Raji (cell line): ENCODE results near the gene SECISBP2.
A peak's percentile ranks its signal among the peaks of the same experiment; 100 is the strongest.

ENCODE experiments used
- POLR2A ChIP-seq: IDR thresholded peaks from 2 replicates; pipeline ENCODE4 v1.6.1; 2011; ENCODE audit warnings: low read depth, low read length, control low read depth; ENCODE audit not compliant: insufficient read depth

Gene SECISBP2

DNA sequence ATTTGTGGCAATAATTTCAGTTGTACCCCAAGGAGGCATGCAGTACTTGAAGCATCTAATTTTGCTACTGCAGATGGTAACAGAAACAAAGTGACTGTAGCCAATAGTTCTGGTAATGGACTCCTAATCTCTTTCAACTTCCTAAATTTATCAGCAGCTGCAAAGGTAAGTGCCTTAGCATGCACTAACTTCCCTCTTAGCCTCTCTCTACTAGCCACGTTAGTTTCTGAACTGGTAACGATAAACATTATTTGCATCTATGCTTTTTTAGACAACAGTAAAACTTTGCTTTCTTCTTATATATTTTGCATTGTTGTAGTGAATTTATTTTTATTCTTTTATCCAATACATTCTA, 13.5 kb upstream of the SECISBP2 start:
- no peak; the same call in 1 of the 2 replicates for TF ChIP-seq POLR2A

DNA sequence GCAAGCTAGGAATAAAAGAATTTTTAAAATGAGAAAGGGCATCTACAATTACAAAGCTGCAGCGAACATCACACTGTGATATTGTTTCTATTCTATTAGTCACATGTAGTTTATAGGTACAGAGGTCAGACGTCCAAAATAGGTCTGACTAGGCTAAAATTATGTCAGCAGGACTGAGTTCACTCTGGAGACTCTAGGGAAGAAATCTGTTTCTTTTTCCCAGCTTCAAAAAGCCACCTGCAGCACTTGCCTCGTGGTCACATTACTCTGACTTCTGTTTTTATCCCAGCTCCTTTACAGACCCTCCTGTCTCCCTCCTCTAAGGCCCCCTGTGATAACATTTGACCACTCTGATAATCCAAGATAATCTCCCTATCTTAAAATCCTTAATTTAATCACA, 12.4 kb upstream of the SECISBP2 start:
- TF ChIP-seq POLR2A: no peak

DNA sequence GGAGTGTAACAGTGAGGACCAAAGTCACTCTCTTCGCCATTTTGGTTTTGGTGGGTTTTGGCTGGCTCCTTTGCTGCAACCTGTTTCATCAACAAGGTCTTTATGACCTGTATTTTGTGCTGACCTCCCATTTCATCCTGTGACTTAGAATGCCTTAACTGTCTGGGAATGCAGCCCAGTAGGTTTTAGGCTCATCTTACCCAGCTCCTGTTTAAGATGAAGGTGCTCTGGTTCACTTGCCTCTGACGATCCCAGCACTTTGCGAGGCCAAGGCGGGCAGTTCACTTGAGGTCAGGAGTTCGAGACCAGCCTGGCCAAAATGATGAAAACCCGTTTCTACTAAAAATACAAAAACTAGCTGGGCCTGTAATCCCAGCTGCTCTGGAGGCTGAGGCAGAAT, 9.1 kb upstream of the SECISBP2 start:
- TF ChIP-seq POLR2A: no peak; the same call in 1 of the 2 replicates

DNA sequence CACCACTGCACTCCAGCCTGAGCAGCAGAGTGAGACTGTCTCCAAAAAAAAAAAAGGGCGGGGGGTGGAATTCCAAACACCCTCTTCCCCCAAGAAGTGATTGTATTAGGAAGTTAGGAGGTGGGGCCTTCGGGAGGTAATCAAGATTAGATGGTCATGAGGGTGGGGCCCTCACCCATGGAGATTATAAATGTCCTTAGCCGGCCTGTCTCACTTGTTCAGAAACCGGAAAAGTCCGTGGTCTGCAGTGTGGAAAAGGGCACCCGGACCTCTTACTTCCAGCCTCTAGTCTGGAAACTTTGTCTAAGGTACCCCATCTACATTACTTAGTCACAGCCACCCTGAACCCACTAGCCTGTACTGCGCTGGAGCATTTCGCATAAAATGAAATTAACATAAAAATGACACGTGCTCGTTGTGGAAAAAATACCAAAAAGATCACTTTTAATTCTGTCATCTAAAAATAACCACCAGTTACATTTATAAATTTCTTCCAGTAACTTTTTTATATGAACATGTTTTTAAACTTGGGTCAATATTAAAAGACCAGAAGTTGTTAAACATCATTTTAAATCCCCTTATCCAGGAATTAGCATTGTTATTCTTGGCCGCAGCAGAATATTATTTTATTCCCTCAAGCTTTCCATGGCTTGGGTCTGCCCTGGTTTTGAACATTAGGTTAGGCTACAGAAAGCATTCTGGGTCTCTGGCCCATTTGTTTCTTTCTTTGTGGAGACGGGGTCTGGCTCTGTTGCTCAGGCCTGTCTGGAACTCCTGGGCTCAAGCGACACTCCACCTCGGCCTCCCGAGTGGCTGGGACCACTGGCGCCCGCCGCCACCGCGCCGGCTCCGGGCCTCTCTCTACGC, 8.5 kb upstream of the SECISBP2 start:
- no peak; the same call in 1 of the 2 replicates for TF ChIP-seq POLR2A

DNA sequence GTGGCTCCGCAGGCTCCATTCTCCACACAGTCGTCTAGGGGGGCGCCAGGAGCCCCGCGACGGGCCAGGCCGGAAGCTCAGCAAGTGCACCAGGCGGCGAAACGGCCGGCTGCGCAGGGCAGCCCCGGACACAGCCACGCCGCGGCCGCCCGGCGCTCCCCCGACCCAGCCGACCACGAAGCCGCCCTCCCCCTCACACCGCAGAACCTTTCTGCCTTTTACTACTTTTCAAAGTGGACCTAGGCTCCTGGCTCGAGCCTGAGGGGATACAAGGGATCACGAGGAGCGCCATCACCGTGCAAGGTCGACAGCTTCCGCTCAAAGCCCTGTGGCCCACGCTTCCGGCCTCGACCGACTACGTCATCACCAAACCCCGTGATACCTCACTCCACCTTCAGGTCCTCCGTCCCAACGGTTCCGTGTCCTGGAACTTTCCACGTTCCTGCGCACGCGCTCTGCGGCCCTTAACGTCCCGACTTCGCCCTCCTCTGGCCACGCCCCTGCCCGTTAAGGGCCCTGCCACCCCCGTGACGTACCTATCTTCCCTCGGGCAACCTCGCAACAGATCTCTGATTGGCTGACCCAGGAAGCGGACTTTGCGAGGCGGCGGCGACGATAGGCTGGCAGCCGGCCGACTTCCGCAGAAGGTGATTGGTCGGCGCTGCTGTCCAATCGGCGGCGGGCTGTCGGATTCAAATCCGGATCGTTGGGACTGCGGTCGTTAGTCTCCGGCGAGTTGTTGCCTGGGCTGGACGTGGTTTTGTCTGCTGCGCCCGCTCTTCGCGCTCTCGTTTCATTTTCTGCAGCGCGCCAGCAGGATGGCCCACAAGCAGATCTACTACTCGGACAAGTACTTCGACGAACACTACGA, 7.6 kb upstream of the SECISBP2 start, which contains the start of gene CKS2:
CKS2 (plus strand) TSS at position 721 of the 871 bp plus-strand sequence; CDS start at position 819, 98 bp downstream.
- peak; percentile 95 for TF ChIP-seq POLR2A

DNA sequence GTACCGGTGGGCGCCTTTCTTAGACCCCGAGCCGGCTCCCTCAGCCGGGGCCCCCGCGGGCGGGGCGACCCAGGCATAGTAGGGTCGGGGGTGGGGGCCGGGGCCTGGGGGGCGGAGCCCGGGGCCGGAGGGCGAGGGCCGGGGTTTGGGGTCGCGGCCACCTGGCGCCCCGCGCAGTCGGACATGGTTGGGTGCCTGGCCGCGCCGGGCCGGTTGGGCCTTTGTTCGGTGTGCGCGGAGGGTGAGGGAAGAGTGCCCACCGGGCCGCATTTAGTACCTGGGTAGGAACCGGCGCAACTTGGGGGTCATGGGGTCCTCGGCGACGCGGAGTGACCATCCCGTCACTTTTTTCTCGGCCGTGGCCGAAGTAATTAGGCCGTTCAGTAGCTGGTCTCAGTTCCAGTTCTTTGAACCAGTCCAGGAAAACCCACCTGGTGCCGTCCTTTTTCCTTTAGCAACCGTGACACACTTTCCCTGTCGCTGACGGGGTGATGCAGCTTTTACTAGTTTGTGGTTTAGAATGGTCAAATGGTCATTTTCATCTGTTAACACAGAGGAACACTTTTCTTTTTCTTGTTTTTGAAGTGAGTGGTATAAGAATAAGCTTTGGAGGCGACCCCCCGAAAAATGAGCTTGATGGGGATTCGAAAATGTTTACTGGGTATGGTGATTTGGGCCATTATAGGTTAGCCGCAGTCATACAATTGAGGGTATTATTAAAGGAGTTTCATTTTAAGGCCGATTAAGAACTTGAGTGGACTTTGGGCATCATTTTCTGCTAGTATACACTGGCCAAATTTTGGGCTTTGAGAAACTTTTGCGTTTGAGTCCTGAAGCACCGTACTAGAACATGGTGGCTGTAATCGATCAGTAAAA, 6.7 kb upstream of the SECISBP2 start:
- no peak for TF ChIP-seq POLR2A

DNA sequence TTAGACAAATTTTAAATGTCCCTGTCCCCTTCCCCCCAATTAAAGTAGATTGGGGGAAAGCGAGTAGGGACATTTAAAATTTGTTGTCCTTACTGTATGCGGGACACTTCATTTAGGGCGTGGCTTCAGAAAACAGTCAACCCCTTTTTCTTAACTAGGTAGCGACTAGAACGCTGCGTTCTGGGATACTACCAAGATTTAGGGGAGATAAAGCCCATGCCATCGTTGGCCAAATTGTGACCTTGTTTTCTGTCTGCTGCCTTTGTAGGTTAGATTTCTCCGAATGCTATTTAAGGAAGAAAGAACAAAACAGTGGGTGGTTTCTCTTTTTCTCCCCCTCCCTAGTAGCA, 6.1 kb upstream of the SECISBP2 start:
- TF ChIP-seq POLR2A: no peak

DNA sequence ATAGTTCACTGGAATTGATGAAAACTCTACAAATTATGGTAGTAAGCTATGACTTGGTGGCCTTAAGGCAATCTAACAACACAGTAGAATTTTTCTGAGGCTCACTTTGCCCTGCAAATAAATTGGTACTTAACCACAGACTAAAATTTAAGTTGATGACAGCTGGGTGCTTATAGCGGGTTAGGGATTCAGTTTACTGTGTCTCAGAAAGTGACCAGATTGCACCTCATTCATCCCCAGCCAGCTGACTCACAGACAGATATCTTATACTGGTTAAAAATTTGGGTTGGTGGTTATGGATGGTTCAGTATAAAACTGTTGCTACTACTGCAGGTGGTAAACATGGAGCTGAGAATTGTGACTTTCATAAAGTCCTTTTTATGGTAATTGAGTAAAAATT, 4.5 kb upstream of the SECISBP2 start:
- no peak for TF ChIP-seq POLR2A

DNA sequence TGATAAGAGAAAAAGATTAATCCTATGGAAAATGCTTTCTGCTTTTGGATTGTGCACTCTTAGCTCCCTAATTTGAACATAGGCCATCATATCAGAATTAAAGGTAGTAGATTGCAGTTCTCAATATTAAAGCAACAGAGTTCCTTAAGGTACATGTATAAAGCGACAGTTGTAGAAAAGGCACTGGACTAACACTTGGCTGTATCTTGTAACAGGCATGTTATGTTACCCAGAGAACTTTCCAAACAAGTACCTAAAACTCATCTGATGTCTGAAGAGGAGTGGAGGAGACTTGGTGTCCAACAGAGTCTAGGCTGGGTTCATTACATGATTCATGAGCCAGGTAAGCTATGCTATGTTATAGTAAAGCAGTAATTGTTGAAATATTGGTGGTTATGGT, 3.3 kb upstream of the SECISBP2 start:
- TF ChIP-seq POLR2A: no peak

DNA sequence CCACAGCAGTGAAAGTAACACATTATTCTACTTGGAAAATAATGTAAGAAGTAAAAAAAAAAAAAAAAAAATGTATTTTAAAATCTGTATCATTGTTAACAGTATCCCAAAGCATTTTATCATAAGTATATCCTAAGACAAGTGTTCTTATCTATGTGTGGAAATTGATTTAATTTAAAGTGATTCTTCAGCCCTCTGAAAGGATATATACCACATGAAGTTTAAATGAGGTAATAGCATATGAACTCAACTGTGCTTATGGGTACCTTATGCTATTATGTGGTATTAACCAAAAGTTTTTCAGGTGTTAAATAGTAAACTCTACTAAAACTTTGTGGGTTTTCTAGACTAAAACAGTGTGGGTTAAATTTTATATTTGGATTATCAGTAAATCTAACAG, 2.8 kb upstream of the SECISBP2 start:
- TF ChIP-seq POLR2A: no peak

DNA sequence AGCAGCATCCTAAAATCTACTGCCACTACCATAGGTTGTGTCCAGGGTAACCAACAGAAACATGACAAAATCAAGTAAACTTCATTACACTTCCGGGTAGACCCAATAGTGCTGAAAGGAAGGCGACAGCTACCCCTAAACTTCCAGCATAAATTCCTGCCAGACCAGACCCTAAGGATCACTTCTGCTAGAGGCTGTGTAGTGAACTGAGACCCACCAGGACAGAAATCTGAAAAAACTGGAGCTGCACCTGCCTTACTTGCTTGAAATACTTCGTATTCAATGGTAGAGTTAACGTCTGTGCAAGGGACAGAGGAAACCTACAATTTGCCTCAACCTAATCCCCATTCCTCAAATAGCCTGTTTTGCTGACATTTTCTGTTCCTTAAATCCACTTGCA, 1.0 kb upstream of the SECISBP2 start:
- no peak for TF ChIP-seq POLR2A

DNA sequence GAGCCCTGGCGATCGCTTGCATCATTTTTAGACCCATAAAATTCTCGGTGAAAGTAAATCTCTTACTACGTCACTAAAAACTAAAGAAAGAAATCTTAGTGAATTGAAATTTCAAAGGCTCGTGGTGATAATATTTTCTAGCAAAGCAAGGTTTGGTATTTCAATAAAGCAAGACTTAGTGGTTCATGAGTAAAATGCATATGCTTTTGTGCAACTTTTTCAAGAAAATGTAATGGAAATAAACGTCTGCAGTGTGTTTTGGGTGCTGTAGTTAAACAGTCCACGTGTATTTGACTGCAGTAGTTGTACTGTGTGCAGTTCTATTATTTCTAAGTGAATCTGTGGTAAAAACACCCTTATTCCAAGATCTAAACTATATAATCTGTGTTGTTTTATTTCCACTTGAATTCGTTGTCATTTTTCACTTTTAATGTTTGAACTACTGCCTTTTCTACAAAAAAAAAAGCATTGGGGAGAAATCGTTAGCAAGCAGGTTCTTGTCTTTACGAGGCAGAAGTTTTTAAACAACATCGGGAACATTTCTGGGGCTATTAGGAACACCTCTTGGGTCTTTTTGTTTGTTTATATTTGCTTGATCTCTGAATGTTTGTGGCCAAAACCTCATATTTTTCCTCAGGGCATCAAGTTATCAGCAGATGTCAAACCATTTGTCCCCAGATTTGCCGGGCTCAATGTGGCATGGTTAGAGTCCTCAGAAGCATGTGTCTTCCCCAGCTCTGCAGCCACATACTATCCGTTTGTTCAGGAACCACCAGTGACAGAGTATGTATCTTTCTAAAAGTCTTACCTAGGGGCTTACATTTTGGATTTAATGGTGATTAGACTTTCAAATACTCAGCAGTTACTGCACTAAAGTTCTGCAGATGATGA, 960 bp downstream of the SECISBP2 start:
- TF ChIP-seq POLR2A: no peak

DNA sequence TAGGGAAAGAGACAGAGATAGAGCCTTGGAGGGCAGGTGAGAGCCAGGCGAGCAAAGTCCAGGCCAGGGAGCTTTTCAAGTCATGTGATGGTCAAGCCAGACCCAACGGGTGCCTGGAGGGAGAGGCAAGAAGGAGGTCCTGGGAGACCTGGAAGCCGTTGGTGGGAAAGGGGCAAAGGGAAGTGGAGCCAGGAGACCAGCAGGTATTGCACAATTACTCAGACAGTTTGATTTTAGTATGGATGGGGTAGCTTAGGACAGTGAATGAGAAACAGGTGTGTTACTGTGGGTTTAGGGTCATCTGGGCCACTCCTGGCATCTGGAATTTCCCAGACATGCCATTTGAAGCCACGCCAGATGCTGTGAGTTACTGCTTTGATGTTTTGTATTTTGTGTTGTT, 5.1 kb downstream of the SECISBP2 start:
- TF ChIP-seq POLR2A: no peak

DNA sequence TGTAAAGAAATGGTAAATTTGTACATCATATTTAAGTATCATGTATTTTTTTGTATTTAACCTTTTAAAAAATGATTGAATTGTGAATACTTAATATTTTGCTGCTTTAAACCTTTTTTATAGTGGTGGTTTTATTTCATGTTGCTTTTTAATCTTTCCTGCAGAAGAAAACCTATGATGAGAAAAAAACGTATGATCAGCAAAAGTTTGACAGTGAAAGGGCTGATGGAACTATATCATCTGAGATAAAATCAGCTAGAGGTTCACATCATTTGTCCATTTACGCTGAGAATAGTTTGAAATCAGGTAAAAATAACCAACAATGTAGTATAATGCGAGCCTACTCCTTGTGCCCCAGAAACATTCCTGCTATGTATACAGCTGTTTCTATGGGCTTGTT, 7.4 kb downstream of the SECISBP2 start:
- no peak for TF ChIP-seq POLR2A
